HepG2 (cell line): ENCODE data around the gene DPM2. TPM values are rescaled to one million over a fixed set of nuclear protein-coding genes. Genes with fewer than 3 reads are reported as not detected.

Source experiments
- ARNT2 ChIP-seq: sonication (generic); formaldehyde crosslinking; IDR thresholded peaks from 2 replicates; pipeline ENCODE4 v1.8.0; 2022; ENCODE audit warnings: mild to moderate bottlenecking, low read depth, missing genetic modification reagents, moderate library complexity
- BATF2 ChIP-seq: sonication (generic); formaldehyde crosslinking; IDR thresholded peaks from 2 replicates; pipeline ENCODE4 v1.8.0; 2022; ENCODE audit warnings: mild to moderate bottlenecking, missing genetic modification reagents, moderate library complexity
- CENPT ChIP-seq: sonication (generic); formaldehyde crosslinking; IDR thresholded peaks from 2 replicates; pipeline ENCODE4 v1.8.0; 2022; ENCODE audit warnings: low read depth, mild to moderate bottlenecking, moderate library complexity, missing genetic modification reagents
- FLYWCH1 ChIP-seq: sonication (generic); formaldehyde crosslinking; IDR thresholded peaks from 2 replicates; pipeline ENCODE4 v1.8.1; 2023; ENCODE audit warnings: mild to moderate bottlenecking, missing genetic modification reagents
- GATAD2A ChIP-seq: IDR thresholded peaks from 2 replicates; pipeline ENCODE4 v1.6.1; 2016
- KDM5B ChIP-seq: sonication (generic); formaldehyde crosslinking; IDR thresholded peaks from 2 replicates; pipeline ENCODE4 v1.4.0; 2020; ENCODE audit warnings: missing genetic modification reagents, mild to moderate bottlenecking, borderline replicate concordance
- KLF12 ChIP-seq: sonication (generic); formaldehyde crosslinking; IDR thresholded peaks from 2 replicates; pipeline ENCODE4 v1.4.0; 2020; ENCODE audit warnings: missing genetic modification reagents, borderline replicate concordance
- NFE2L1 ChIP-seq: sonication (generic); formaldehyde crosslinking; IDR thresholded peaks from 2 replicates; pipeline ENCODE4 v1.4.0; 2020; ENCODE audit warnings: missing genetic modification reagents, mild to moderate bottlenecking, borderline replicate concordance
- SMYD3 ChIP-seq: sonication (generic); formaldehyde crosslinking; IDR thresholded peaks from 2 replicates; pipeline ENCODE4 v1.8.1; 2023; ENCODE audit warnings: mild to moderate bottlenecking, missing genetic modification reagents
- SNAPC4 ChIP-seq: sonication (generic); formaldehyde crosslinking; IDR thresholded peaks from 2 replicates; pipeline ENCODE4 v1.4.0; 2020; ENCODE audit warnings: mild to moderate bottlenecking, missing genetic modification reagents
- SOX13 ChIP-seq, 3 experiments: fragments of 450-650 bp in 1 of 3; sonication (generic) in 1 of 3; formaldehyde crosslinking in 1 of 3; IDR thresholded peaks in 2 of 3; conservative IDR thresholded peaks in 1 of 3; 2 replicates each; pipeline versions ENCODE4 v1.5.0 to v1.6.1; 2016 to 2020; ENCODE audit warnings: antibody characterized with exemption in 1 of 3, mild to moderate bottlenecking in 1 of 3, missing compliant biosample characterization in 1 of 3, missing genetic modification reagents in 1 of 3, moderate library complexity in 1 of 3
- TCF12 ChIP-seq, 2 experiments: fragments of 450-650 bp in 1 of 2; sonication (generic) in 1 of 2; formaldehyde crosslinking in 1 of 2; IDR thresholded peaks; 2 replicates each; pipeline versions ENCODE4 v1.6.1 to v1.8.0; 2017 to 2022; ENCODE audit warnings: antibody characterized with exemption in 1 of 2, mild to moderate bottlenecking in 1 of 2, missing genetic modification reagents in 1 of 2, moderate library complexity in 1 of 2
- TCF7L2 ChIP-seq: IDR thresholded peaks from 2 replicates; pipeline ENCODE4 v1.6.1; 2011; ENCODE audit warnings: mild to moderate bottlenecking, low read depth, low read length, moderate library complexity
- THYN1 ChIP-seq: sonication (generic); formaldehyde crosslinking; IDR thresholded peaks from 2 replicates; pipeline ENCODE4 v1.8.1; 2023; ENCODE audit warnings: low read depth, mild to moderate bottlenecking, moderate library complexity, missing genetic modification reagents, borderline replicate concordance
- TP53 ChIP-seq: sonication (generic); formaldehyde crosslinking; conservative IDR thresholded peaks from 2 replicates; pipeline ENCODE4 v1.4.0; 2020; ENCODE audit warnings: missing genetic modification reagents
- YEATS4 ChIP-seq: sonication (generic); formaldehyde crosslinking; IDR thresholded peaks from 2 replicates; pipeline ENCODE4 v1.4.0; 2020; ENCODE audit warnings: missing genetic modification reagents, borderline replicate concordance
- ZBTB44 ChIP-seq: sonication (generic); formaldehyde crosslinking; IDR thresholded peaks from 2 replicates; pipeline ENCODE4 v1.4.0; 2020; ENCODE audit warnings: missing genetic modification reagents
- ZKSCAN5 ChIP-seq: sonication (generic); formaldehyde crosslinking; IDR thresholded peaks from 2 replicates; pipeline ENCODE4 v1.5.1; 2020; ENCODE audit warnings: mild to moderate bottlenecking, missing genetic modification reagents
- ZMYM2 ChIP-seq: sonication (generic); formaldehyde crosslinking; IDR thresholded peaks from 2 replicates; pipeline ENCODE4 v1.8.0; 2022; ENCODE audit warnings: mild to moderate bottlenecking, missing genetic modification reagents
- ZNF33B ChIP-seq: sonication (generic); formaldehyde crosslinking; IDR thresholded peaks from 2 replicates; pipeline ENCODE4 v1.5.1; 2020; ENCODE audit warnings: mild to moderate bottlenecking, missing genetic modification reagents
- ZNF556 ChIP-seq: sonication (generic); formaldehyde crosslinking; IDR thresholded peaks from 2 replicates; pipeline ENCODE4 v1.4.0; 2020; ENCODE audit warnings: mild to moderate bottlenecking, missing genetic modification reagents, borderline replicate concordance
- ZNF629 ChIP-seq: sonication (generic); formaldehyde crosslinking; conservative IDR thresholded peaks from 2 replicates; pipeline ENCODE4 v1.5.0; 2020; ENCODE audit warnings: missing genetic modification reagents
- ZNF749 ChIP-seq: sonication (generic); formaldehyde crosslinking; IDR thresholded peaks from 2 replicates; pipeline ENCODE4 v1.8.0; 2022; ENCODE audit warnings: mild to moderate bottlenecking, missing genetic modification reagents, moderate library complexity, borderline replicate concordance
- ZNF788 ChIP-seq: sonication (generic); formaldehyde crosslinking; IDR thresholded peaks from 2 replicates; pipeline ENCODE4 v1.5.0; 2020; ENCODE audit warnings: mild to moderate bottlenecking, missing genetic modification reagents, borderline replicate concordance
- polyA plus RNA-seq, 8 experiments: library from polyadenylated mRNA; depleted of rRNA in 3 of 8; stranded (reverse) in 7 of 8; unstranded in 1 of 8; fragments of >200 nt; fragmentation: Illumina TruSeq in 4 of 8; extraction: Trizol in 4 of 8; gene quantifications; 2 replicates each; pipeline versions ENCODE4 v1.2.1 to v1.2.3, GENCODE V29; 2011 to 2016; ENCODE audit warnings: low read depth in 4 of 8, missing spikeins in 1 of 8, mixed read lengths in 1 of 8; ENCODE audit not compliant: insufficient read depth in 1 of 8
- total RNA-seq, 5 experiments: library from RNA; depleted of rRNA; stranded (reverse); fragments of >200 nt; fragmentation: Illumina TruSeq; extraction: Trizol; gene quantifications; 2 replicates each; pipeline ENCODE4 v1.2.3, GENCODE V29; 2016; ENCODE audit warnings: low read depth in 1 of 5

The DPM2 gene
- total and polyA plus RNA-seq, 2 of the 13 experiments (the other 11 are each of a cell fraction or from before 2014, with no cell fraction given) = 24.8 to 35.3 TPM

- no peak for TF ChIP-seq SNAPC4 (CRISPR knock-in tag)
- no peak for TF ChIP-seq FLYWCH1 (CRISPR knock-in tag)
- TF ChIP-seq ZNF788 (CRISPR knock-in tag) = 0 out of 2 replicates have a peak, but pooled peaks have one; percentile 58
- no peak for TF ChIP-seq BATF2 (CRISPR knock-in tag)
- no peak for TF ChIP-seq YEATS4 (CRISPR knock-in tag)
- TF ChIP-seq KDM5B (CRISPR knock-in tag) = no peak
- no peak for TF ChIP-seq ZNF33B (CRISPR knock-in tag)
- no peak for TF ChIP-seq CENPT (CRISPR knock-in tag)
- TF ChIP-seq ZMYM2 = no peak
- TF ChIP-seq SMYD3 (CRISPR knock-in tag) = no peak
- TF ChIP-seq THYN1 = no peak
- TF ChIP-seq SOX13 (IDR thresholded peaks at IDR 0.05) = no peak
- TF ChIP-seq SOX13 (CRISPR knock-in tag; conservative IDR thresholded peaks at IDR 0.05 in 1 of 2, IDR thresholded peaks at IDR 0.05 in 1 of 2) = no peak
- no peak for TF ChIP-seq KLF12 (CRISPR knock-in tag)
- TF ChIP-seq ZNF556 (CRISPR knock-in tag) = no peak; the same call in 1 of the 2 replicates
- TF ChIP-seq TP53 (CRISPR knock-in tag) = no peak
- TF ChIP-seq NFE2L1 (CRISPR knock-in tag) = no peak
- no peak for TF ChIP-seq TCF7L2
- TF ChIP-seq GATAD2A (CRISPR knock-in tag) = peak; percentile 84
- no peak for TF ChIP-seq TCF12 (IDR thresholded peaks at IDR 0.05)
- no peak for TF ChIP-seq TCF12 (CRISPR knock-in tag; IDR thresholded peaks at IDR 0.05)
- TF ChIP-seq ZKSCAN5 (CRISPR knock-in tag) = no peak
- no peak for TF ChIP-seq ZNF749
- TF ChIP-seq ZNF629 (CRISPR knock-in tag) = no peak
- no peak for TF ChIP-seq ARNT2 (CRISPR knock-in tag)
- no peak for TF ChIP-seq ZBTB44 (CRISPR knock-in tag)
Measured at GRCh38 chr9:127987103-127987614, 49.5 kb upstream of the DPM2 start (continued).
